Adrenal gland (tissue), 12 donors: ENCODE results near the gene PRICKLE2. TPM values are rescaled to one million over a fixed set of nuclear protein-coding genes. Genes with fewer than 3 reads are reported as not detected.

ENCODE experiments used
- DNase-seq, 7 donors: peaks; one replicate each; pipeline ENCODE4 v3.0.0-alpha.2; 2019 to 2020
- H3K27ac ChIP-seq, 5 donors: fragments of 200-600 bp; sonication (generic) in 4 of 5; 1 replicate in 3 of 5; 2 replicates in 2 of 5; pipeline versions ENCODE4 v1.5.1 to v1.8.0; 2016 to 2020; ENCODE audit warnings: mild to moderate bottlenecking in 1 of 5
- H3K27me3 ChIP-seq: fragments of 200-600 bp; 2 replicates; pipeline ENCODE4 v1.8.0; 2021
- H3K36me3 ChIP-seq, 2 donors: fragments of 200-600 bp; replicated peaks in 1 of 2; 1 replicate in 1 of 2; 2 replicates in 1 of 2; pipeline versions ENCODE4 v1.5.1 to v1.8.0; 2018 to 2022
- H3K4me1 ChIP-seq, 2 donors: fragments of 200-600 bp; replicated peaks in 1 of 2; 1 replicate in 1 of 2; 2 replicates in 1 of 2; pipeline versions ENCODE4 v1.5.1 to v1.8.0; 2018 to 2021
- H3K4me3 ChIP-seq, 4 donors: fragments of 200-600 bp; sonication (generic) in 3 of 4; one replicate each; pipeline ENCODE4 v1.5.1; 2016 to 2018
- H3K9me3 ChIP-seq, 3 donors: fragments of 200-600 bp; sonication (generic) in 1 of 3; replicated peaks in 1 of 3; 1 replicate in 2 of 3; 2 replicates in 1 of 3; pipeline versions ENCODE4 v1.5.1 to v1.8.0; 2016 to 2021
- POLR2A ChIP-seq, 2 donors: fragments of 450-650 bp; IDR thresholded peaks; one replicate each; pipeline ENCODE4 v1.6.1; 2017; ENCODE audit warnings: antibody characterized with exemption in 2 of 2, mild to moderate bottlenecking in 2 of 2, moderate library complexity in 1 of 2
- WGBS, 4 donors: extraction: QIAGEN DNeasy Blood & Tissue Kit in 2 of 4; methylation state at CpG; one replicate each; pipeline versions ENCODE4 v1.1.5 to v1.1.7; 2013 to 2017; 5-methylcytosine and 5-hydroxymethylcytosine counted together
- intact Hi-C, 2 donors: fragments of 100-400 bp; cut with DNase I; formaldehyde crosslinking; loops; one replicate each; pipeline versions ENCODE4 v1.14.1 to v1.15.0; 2022 to 2023
- polyA plus RNA-seq, 3 donors: library from polyadenylated mRNA; stranded (reverse); fragments of 200-250 nt in 2 of 3; fragments of 350-450 nt in 1 of 3; fragmentation: Illumina TruSeq in 1 of 3; extraction: RNeasy Lipid Tissue Mini Kit (QIAGEN cat#74804) in 1 of 3; gene quantifications; one replicate each; pipeline ENCODE4 v1.2.3, GENCODE V29; 2013 to 2014
- total RNA-seq, 9 donors: library from RNA; depleted of rRNA in 4 of 9; stranded (reverse); fragments of >200 nt in 4 of 9; fragments of 120-200 nt in 1 of 9; fragmentation: NEBNext Ultra II Directional in 1 of 9; extraction: Animal tissue kit (Norgen Biotek cat#: 25700) in 1 of 9; gene quantifications; one replicate each; pipeline versions ENCODE4 v1.1.0 to v1.2.4, GENCODE V29; 2013 to 2023
- TF ChIP-seq, protein P1 (sequence below), 6 experiments: fragments of 450-650 bp in 4 of 6; fragments of 200-600 bp in 2 of 6; sonication (generic) in 1 of 6; IDR thresholded peaks; 1 replicate in 5 of 6; 2 replicates in 1 of 6; pipeline versions ENCODE4 v1.5.1 to v1.8.0; 2016 to 2021; ENCODE audit warnings: antibody characterized with exemption in 6 of 6, mild to moderate bottlenecking in 2 of 6, moderate library complexity in 1 of 6
- donor health status: healthy with polysubstance abuse.
- donor health status: Bipolar disorder and iron deficiency.
- donor health status: DM: yes; HTN: yes; CAD: no.
- donor health status: DM: no; HTN: no; CAD: no.
- donor health status: DM: no; HTN: no; CAD: no.
- donor health status: DM: yes; HTN: yes; CAD: no.

Gene PRICKLE2
- total and polyA plus RNA-seq, 12 donors, result 1.3 to 15.7 (median 8.1) TPM

DNA sequence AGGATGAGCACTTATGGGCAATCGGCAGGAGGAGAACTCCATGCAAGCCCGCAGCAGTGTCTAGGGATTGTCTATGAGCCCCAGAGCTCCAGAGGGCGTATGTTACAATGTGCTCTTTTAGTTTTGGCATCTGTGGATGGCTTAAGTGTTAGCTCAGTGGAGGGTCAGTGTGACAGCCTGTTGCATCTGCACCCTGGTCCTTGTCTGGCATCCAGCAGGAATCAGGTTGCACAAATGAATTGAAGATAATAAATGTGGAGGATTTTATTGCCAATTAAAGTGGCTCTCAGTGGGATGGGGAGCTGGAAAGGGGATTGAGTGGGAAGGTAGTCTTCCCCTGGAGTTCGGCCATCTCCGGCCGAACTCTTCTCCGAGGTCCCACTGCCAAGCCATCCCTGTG, 11.8 kb upstream of the PRICKLE2 start:
- H3K36me3 ChIP-seq, result no peaks in the 10 kb centered on the region
- no peak for DNase-seq
- H3K4me3 ChIP-seq, result no peak overlapping the region
- TF ChIP-seq, protein P1, sequence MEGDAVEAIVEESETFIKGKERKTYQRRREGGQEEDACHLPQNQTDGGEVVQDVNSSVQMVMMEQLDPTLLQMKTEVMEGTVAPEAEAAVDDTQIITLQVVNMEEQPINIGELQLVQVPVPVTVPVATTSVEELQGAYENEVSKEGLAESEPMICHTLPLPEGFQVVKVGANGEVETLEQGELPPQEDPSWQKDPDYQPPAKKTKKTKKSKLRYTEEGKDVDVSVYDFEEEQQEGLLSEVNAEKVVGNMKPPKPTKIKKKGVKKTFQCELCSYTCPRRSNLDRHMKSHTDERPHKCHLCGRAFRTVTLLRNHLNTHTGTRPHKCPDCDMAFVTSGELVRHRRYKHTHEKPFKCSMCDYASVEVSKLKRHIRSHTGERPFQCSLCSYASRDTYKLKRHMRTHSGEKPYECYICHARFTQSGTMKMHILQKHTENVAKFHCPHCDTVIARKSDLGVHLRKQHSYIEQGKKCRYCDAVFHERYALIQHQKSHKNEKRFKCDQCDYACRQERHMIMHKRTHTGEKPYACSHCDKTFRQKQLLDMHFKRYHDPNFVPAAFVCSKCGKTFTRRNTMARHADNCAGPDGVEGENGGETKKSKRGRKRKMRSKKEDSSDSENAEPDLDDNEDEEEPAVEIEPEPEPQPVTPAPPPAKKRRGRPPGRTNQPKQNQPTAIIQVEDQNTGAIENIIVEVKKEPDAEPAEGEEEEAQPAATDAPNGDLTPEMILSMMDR (IDR thresholded peaks at IDR 0.05), result no peak
- no peak for TF ChIP-seq POLR2A (IDR thresholded peaks at IDR 0.05)
- intact Hi-C loops, result no loop called here
- H3K27me3 ChIP-seq, result no peaks in the 10 kb centered on the region
- H3K4me1 ChIP-seq, result no peaks in the 10 kb centered on the region
- no peak overlapping the region for H3K27ac ChIP-seq
- H3K9me3 ChIP-seq, result no peaks in the 10 kb centered on the region
- WGBS, 4 donors, result 95 to 100% (median 98%) methylated on average over 4 to 7 of the region's 7 CpGs

DNA sequence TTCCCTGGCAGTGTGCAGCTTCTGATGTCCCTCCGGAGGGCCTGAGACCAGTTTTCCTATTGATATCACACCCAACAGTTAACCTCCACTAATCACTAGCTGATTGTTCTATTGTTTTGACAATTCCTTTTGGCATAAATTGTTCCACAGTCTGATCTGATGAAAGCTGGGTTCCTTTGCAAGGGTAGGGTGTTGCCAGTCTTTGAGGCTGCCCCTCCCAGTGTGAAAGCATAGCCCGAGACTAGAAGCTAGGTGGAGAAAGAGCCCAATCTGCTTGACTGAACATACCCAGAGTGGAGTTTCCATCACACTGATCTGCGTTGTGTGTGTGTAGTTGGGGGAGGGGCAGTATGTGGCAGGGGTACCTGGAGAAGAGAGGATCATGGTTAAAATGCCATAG, 10.3 kb upstream of the PRICKLE2 start:
- intact Hi-C loops, result no loop called here
- Histone ChIP-seq H3K4me1 (no peaks in the 10 kb centered on the region), H3K36me3 (no peaks in the 10 kb centered on the region), H3K27ac (no peak overlapping the region), H3K4me3 (no peak overlapping the region), H3K9me3 (no peaks in the 10 kb centered on the region), H3K27me3 (no peaks in the 10 kb centered on the region)
- WGBS, 4 donors, result 89 to 98% (median 95%) methylated on average over 3 of the region's 3 CpGs
- no peak for DNase-seq
- TF ChIP-seq, protein P1 (IDR thresholded peaks at IDR 0.05), result no peak
- TF ChIP-seq POLR2A (IDR thresholded peaks at IDR 0.05), result no peak

DNA sequence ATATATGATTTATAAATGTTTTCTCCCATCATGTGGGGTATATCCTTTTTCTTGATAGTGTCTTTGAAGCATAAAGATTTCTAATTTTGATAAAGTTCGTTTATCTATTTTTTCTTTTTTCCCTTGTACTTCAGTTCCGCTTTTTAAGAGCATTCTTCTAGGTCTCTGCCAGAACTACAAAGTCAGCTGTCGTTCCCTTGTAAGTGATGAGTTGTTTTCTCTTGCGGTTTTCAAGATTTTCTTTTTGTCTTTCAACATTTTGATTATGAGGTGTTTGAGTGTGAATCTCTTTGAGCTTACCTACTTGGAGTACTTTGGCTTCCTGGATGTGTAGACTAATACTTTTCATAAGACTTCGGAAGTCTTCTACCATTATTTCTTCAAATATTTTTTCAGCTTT, 9.3 kb upstream of the PRICKLE2 start:
- 90 to 94% (median 92%) methylated on average over 5 of the region's 5 CpGs for WGBS, 4 donors

DNA sequence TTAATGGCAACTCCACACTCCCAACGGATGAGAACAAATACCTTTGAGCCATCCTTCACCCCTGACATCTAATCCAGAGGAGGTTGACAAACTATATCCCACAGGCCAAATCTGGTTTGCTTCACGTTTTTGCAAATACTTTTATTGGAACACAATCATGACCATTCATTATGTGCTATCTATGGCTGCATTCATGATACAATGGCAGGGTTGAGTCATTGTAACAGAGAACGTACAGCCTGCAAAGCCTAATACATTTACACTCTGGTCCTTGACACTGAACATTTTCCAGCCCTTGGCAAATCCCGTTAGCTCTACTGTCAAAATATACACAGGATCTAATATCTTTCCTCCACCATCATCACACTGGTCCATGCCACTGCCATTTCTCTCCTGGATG, 7.6 kb upstream of the PRICKLE2 start:
- Histone ChIP-seq H3K4me3 (no peak overlapping the region), H3K27ac (no peak overlapping the region)
- intact Hi-C loops, result no loop called here

More for the DNA sequence above, 9.3 kb upstream of the PRICKLE2 start:
- no peaks in the 10 kb centered on the region for H3K9me3 ChIP-seq
- H3K36me3 ChIP-seq, result no peaks in the 10 kb centered on the region
- no peak overlapping the region for H3K4me3 ChIP-seq
- no peak for DNase-seq
- no peaks in the 10 kb centered on the region for H3K27me3 ChIP-seq
- H3K4me1 ChIP-seq, result no peaks in the 10 kb centered on the region
- intact Hi-C loops, result no loop called here
- TF ChIP-seq, protein P1 (IDR thresholded peaks at IDR 0.05), result no peak
- no peak overlapping the region for H3K27ac ChIP-seq

More for the DNA sequence above, 7.6 kb upstream of the PRICKLE2 start:
- TF ChIP-seq POLR2A (IDR thresholded peaks at IDR 0.05), result no peak
- TF ChIP-seq, protein P1 (IDR thresholded peaks at IDR 0.05), result no peak
- Histone ChIP-seq H3K4me1 (no peaks in the 10 kb centered on the region), H3K9me3 (no peaks in the 10 kb centered on the region), H3K36me3 (no peaks in the 10 kb centered on the region), H3K27me3 (no peaks in the 10 kb centered on the region)
- DNase-seq, result no peak
- WGBS, 4 donors, result 77 to 81% (median 79%) methylated on average over 4 of the region's 4 CpGs
